CD14-positive monocyte (primary cell): Measurements from ENCODE around the gene CYSLTR2. TPM values are rescaled to one million over a fixed set of nuclear protein-coding genes. Genes with fewer than 3 reads are reported as not detected.

Experiments
- DNase-seq, 3 donors: peaks; one replicate each; pipeline ENCODE4 v3.0.0-alpha.2; 2011 to 2022
- H2AFZ ChIP-seq: 2 replicates; pipeline ENCODE4 v1.6.0; 2012; ENCODE audit warnings: mild to moderate bottlenecking, low read depth, low read length, inconsistent platforms; ENCODE audit not compliant: insufficient read depth, poor library complexity, severe bottlenecking
- H3K27ac ChIP-seq, 2 donors: 1 replicate in 1 of 2; 2 replicates in 1 of 2; pipeline ENCODE4 v1.5.1; 2012 to 2013; ENCODE audit warnings: low read length in 2 of 2, control low read depth in 1 of 2, inconsistent platforms in 1 of 2, low read depth in 1 of 2, mild to moderate bottlenecking in 1 of 2
- H3K27me3 ChIP-seq, 2 donors: one replicate each; pipeline versions ENCODE4 v1.6.0 to v1.6.1; 2011 to 2013; ENCODE audit warnings: low read length in 2 of 2; ENCODE audit not compliant: control insufficient read depth in 2 of 2, insufficient read depth in 2 of 2
- H3K36me3 ChIP-seq, 2 donors: replicated peaks in 1 of 2; 1 replicate in 1 of 2; 2 replicates in 1 of 2; pipeline versions ENCODE4 v1.5.1 to v1.6.1; 2012 to 2013; ENCODE audit warnings: low read length in 2 of 2, control low read depth in 1 of 2, inconsistent platforms in 1 of 2, mild to moderate bottlenecking in 1 of 2; ENCODE audit not compliant: insufficient read depth in 2 of 2, control insufficient read depth in 1 of 2
- H3K4me1 ChIP-seq, 2 donors: 1 replicate in 1 of 2; 2 replicates in 1 of 2; pipeline versions ENCODE4 v1.5.1 to v1.6.1; 2012 to 2013; ENCODE audit warnings: low read length in 2 of 2, control low read depth in 1 of 2, inconsistent platforms in 1 of 2, mild to moderate bottlenecking in 1 of 2, moderate library complexity in 1 of 2; ENCODE audit not compliant: insufficient read depth in 2 of 2, control insufficient read depth in 1 of 2
- H3K4me2 ChIP-seq: replicated peaks from 2 replicates; pipeline ENCODE3; 2012; ENCODE audit warnings: low read length, moderate library complexity, mild to moderate bottlenecking; ENCODE audit not compliant: poor library complexity, severe bottlenecking; ENCODE audit errors: extremely low read depth
- H3K4me3 ChIP-seq, 3 experiments: fragments of 200-600 bp in 1 of 3; sonication (generic) in 1 of 3; replicated peaks in 1 of 3; 1 replicate in 2 of 3; 2 replicates in 1 of 3; pipeline ENCODE4 v1.5.1; 2011 to 2013; ENCODE audit warnings: low read length in 3 of 3, mild to moderate bottlenecking in 3 of 3, control low read depth in 2 of 3, low read depth in 2 of 3, inconsistent platforms in 1 of 3, moderate library complexity in 1 of 3
- H3K79me2 ChIP-seq: 2 replicates; pipeline ENCODE4 v1.6.0; 2012; ENCODE audit warnings: mild to moderate bottlenecking, control low read depth, inconsistent platforms, low read length, moderate library complexity; ENCODE audit not compliant: insufficient read depth
- H3K9ac ChIP-seq: 2 replicates; pipeline ENCODE4 v1.6.0; 2017; ENCODE audit warnings: low read length, mild to moderate bottlenecking; ENCODE audit not compliant: insufficient read depth, poor library complexity, severe bottlenecking
- H3K9me3 ChIP-seq, 2 donors: replicated peaks in 1 of 2; 1 replicate in 1 of 2; 2 replicates in 1 of 2; pipeline versions ENCODE4 v1.5.1 to v1.6.1; 2012 to 2013; ENCODE audit warnings: low read length in 2 of 2, control low read depth in 1 of 2; ENCODE audit not compliant: control insufficient read depth in 1 of 2, insufficient read depth in 1 of 2
- H4K20me1 ChIP-seq: 2 replicates; pipeline ENCODE4 v1.6.0; 2012; ENCODE audit warnings: mild to moderate bottlenecking, low read length, control low read depth, moderate library complexity; ENCODE audit not compliant: insufficient read depth
- H3K27ac Mint-ChIP-seq, 7 donors: one replicate each; pipeline ENCODE4 v1.8.0; 2020; ENCODE audit warnings: mild to moderate bottlenecking in 7 of 7, mixed read lengths in 7 of 7, moderate library complexity in 6 of 7, inconsistent platforms in 2 of 7
- H3K27me3 Mint-ChIP-seq, 3 donors: one replicate each; pipeline ENCODE4 v1.8.0; 2021 to 2022; ENCODE audit warnings: low read depth in 3 of 3, mild to moderate bottlenecking in 3 of 3, mixed read lengths in 3 of 3, moderate library complexity in 3 of 3, inconsistent platforms in 1 of 3
- H3K36me3 Mint-ChIP-seq, 2 donors: one replicate each; pipeline ENCODE4 v1.8.0; 2020; ENCODE audit warnings: mixed read lengths in 2 of 2, inconsistent platforms in 1 of 2, mild to moderate bottlenecking in 1 of 2
- H3K4me1 Mint-ChIP-seq: one replicate; pipeline ENCODE4 v1.8.0; 2020; ENCODE audit warnings: mild to moderate bottlenecking, mixed read lengths
- H3K4me3 Mint-ChIP-seq, 2 donors: one replicate each; pipeline ENCODE4 v1.8.0; 2020; ENCODE audit warnings: mild to moderate bottlenecking in 2 of 2, mixed read lengths in 2 of 2, moderate library complexity in 1 of 2
- H3K9me3 Mint-ChIP-seq, 7 donors: one replicate each; pipeline ENCODE4 v1.8.0; 2020 to 2022; ENCODE audit warnings: mixed read lengths in 7 of 7, mild to moderate bottlenecking in 6 of 7, moderate library complexity in 6 of 7, inconsistent platforms in 2 of 7
- CTCF ChIP-seq: fragments of 200-600 bp; IDR thresholded peaks from one replicate; pipeline ENCODE4 v1.8.0; 2022; ENCODE audit warnings: antibody characterized with exemption, mild to moderate bottlenecking
- WGBS: methylation state at CpG from one replicate; pipeline ENCODE4 v1.1.5; 2013; ENCODE audit warnings: missing lambda C conversion rate; ENCODE audit not compliant: insufficient coverage; 5-methylcytosine and 5-hydroxymethylcytosine counted together
- intact Hi-C, 2 donors: fragments of 100-400 bp; cut with micrococcal nuclease; formaldehyde crosslinking; loops; one replicate each; pipeline versions ENCODE4 v1.15.0 to v1.15.1; 2023
- polyA plus RNA-seq, 3 donors: library from polyadenylated mRNA; depleted of rRNA in 1 of 3; unstranded in 2 of 3; stranded (reverse) in 1 of 3; fragments of 300-500 nt in 2 of 3; fragments of >200 nt in 1 of 3; fragmentation: Illumina TruSeq in 2 of 3; gene quantifications; 1 replicate in 2 of 3; 2 replicates in 1 of 3; pipeline ENCODE4 v1.2.3, GENCODE V29; 2012 to 2021

The CYSLTR2 gene
- polyA plus RNA-seq, 3 donors: 1.9 to 6.5 (median 4.1) TPM

DNA sequence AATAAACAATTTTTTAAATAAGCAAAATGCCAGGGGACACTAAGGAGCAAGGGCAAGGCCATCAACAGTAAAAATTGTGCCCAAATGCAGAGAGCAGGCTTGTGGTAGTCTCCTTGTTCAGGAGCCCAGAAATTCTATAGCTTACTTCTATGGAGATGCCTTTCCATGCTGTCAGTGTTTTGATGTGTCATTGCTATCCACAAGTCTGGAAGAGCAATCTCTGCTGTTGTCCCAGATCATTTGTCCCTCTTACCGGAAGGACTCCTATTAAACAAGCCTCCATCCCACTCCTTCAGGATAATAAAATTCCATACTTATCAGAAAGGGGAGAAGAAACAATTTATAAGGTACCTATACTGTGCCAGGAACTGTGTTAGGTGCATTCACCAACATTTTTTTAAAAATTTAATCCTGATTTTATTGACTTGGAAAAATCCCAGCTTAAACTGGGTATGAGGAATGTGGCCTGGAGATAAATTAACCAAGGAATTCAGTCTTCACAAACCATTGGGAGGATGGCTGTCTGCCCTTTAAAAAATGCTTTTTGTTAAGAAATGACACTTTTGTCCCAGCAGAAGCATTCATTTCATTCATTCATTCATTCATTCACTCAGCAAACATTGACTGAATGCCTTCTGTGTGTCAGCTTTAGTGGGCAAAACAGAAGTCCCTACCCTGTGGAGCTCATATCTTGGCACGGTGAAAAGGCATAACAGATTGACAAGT lies 26.8 kb upstream of the CYSLTR2 start:
- intact Hi-C loops: no loop called here
- Mint-ChIP-seq H3K4me1 (peaks cover 21% of the 10 kb centered on the region), H3K27me3 (peaks cover 0 to 3% (median 0%) of the 10 kb centered on the region in 3 donors), H3K4me3 (no peak overlapping the region), H3K27ac (peak overlapping the region in 1 of 7 donors; percentile 44), H3K36me3 (no peaks in the 10 kb centered on the region), H3K9me3 (peaks cover 5 to 12% (median 9%) of the 10 kb centered on the region in 7 donors)
- peak overlapping the region; percentile 27 for H2AFZ ChIP-seq
- no peak overlapping the region for H3K9ac ChIP-seq
- no peaks in the 10 kb centered on the region for H3K36me3 ChIP-seq
- no peaks in the 10 kb centered on the region for H3K27me3 ChIP-seq
- DNase-seq: no peak
- H4K20me1 ChIP-seq: no peaks in the 10 kb centered on the region
- no peak overlapping the region for H3K27ac ChIP-seq
- no peak overlapping the region for H3K4me2 ChIP-seq
- H3K9me3 ChIP-seq: peaks cover 4 to 9% of the 10 kb centered on the region in 2 donors
- peaks cover 22 to 27% of the 10 kb centered on the region in 2 donors for H3K4me1 ChIP-seq
- no CpG with 5 or more reads among the region's 2 CpGs for WGBS
- no peak for TF ChIP-seq CTCF
- H3K79me2 ChIP-seq: no peaks in the 10 kb centered on the region
- H3K4me3 ChIP-seq: no peak overlapping the region

GRCh38 chr13:48629277-48629676 lies 24.5 kb upstream of the CYSLTR2 start:
- peaks cover 23% of the 10 kb centered on the region for H3K4me1 Mint-ChIP-seq
- 100% methylated on average over 4 of the region's 4 CpGs for WGBS
- no peaks in the 10 kb centered on the region for H3K36me3 Mint-ChIP-seq
- peaks cover 0 to 2% (median 0%) of the 10 kb centered on the region in 3 donors for H3K27me3 Mint-ChIP-seq
- H4K20me1 ChIP-seq: no peaks in the 10 kb centered on the region
- H3K36me3 ChIP-seq: no peaks in the 10 kb centered on the region
- H3K79me2 ChIP-seq: no peaks in the 10 kb centered on the region
- H3K27ac Mint-ChIP-seq: no peak overlapping the region
- H3K27ac ChIP-seq: no peak overlapping the region
- H3K4me1 ChIP-seq: peaks cover 22 to 26% of the 10 kb centered on the region in 2 donors
- TF ChIP-seq CTCF: no peak
- H3K4me3 ChIP-seq: no peak overlapping the region
- intact Hi-C loops: no loop called here
- H2AFZ ChIP-seq: no peak overlapping the region
- no peak for DNase-seq
- H3K4me2 ChIP-seq: no peak overlapping the region
- H3K9me3 ChIP-seq: peaks cover under 1 to 4% of the 10 kb centered on the region in 2 donors
- no peak overlapping the region for H3K4me3 Mint-ChIP-seq
- H3K9ac ChIP-seq: no peak overlapping the region
- H3K27me3 ChIP-seq: no peaks in the 10 kb centered on the region
- H3K9me3 Mint-ChIP-seq: peaks cover 2 to 11% (median 4%) of the 10 kb centered on the region in 7 donors
